ENCODE results near the gene ZNF488. TPM values are rescaled to one million over a fixed set of nuclear protein-coding genes. Genes with fewer than 3 reads are reported as not detected.
"Not testable (repeated sequence)": the region's sequence is repeated elsewhere in the genome, so short reads cannot be mapped to it uniquely, and the experiment has no call there.

ZNF488 gene, protein sequence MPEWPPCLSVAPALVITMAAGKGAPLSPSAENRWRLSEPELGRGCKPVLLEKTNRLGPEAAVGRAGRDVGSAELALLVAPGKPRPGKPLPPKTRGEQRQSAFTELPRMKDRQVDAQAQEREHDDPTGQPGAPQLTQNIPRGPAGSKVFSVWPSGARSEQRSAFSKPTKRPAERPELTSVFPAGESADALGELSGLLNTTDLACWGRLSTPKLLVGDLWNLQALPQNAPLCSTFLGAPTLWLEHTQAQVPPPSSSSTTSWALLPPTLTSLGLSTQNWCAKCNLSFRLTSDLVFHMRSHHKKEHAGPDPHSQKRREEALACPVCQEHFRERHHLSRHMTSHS
- total RNA-seq: not detected

DNA sequence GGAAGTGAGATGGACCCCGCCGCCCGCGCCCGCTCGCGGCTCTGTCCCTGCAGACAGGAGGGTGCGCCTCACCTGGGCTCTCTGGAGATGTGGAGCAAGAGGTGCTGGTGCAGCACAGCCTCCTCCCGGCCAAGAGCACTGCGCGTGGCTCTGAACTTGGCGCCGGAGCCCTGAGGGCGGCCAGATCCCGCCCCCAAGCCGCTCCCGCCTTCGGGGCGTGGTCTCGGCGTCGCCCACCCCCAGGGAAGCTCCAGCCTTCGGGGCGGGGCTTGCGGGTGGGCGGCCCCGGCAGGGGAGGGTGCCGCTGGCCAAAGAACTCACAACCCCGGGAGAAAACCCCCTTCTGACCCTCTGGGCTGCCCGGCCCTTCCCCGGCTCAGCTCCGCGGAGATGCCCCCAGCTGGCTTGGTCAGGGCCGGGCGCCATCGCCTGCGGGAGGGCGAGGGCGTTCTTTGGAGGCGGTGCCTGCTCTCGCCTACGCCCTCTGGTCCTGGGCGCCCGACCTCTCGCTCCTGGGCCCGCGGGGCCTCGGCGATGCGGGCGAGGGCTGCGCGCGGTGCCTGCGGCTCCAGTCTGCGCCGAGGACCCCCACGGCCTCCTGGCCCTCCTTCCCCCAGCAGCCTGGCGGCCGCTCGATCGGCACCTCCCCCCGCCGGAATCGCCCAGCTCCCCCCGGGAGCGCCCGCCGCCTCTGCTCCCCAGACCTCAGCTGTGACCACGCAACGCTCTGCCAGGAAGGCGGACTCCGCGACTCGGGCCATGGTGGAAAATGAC, at the start of gene ZNF488:
Gene ZNF488, minus strand, starts transcription at position 146 of the 774 bp plus-strand sequence. CDS start 15,464 bp downstream, outside the sequence.
- no peaks in the 10 kb centered on the region for H3K36me3 Mint-ChIP-seq (ENCODE audit: low read depth)
- no peak within 1 kb of the TSS for H3K27ac Mint-ChIP-seq
- peaks cover 6% of the 10 kb centered on the region for H3K9me3 Mint-ChIP-seq (ENCODE audit: insufficient read depth)
- peak within 1 kb of the TSS; percentile 84 for H3K4me3 Mint-ChIP-seq
- ChIA-PET POLR2A (no interaction called here), CTCF (interaction anchor here (1.2 kb wide), 1 partner anchor 44 kb away, joined by 3 read pairs; no protein-coding TSS in a partner anchor)
- ATAC-seq (peak; percentile 97), DNase-seq (peak; percentile 71)
- peaks cover 40% of the 10 kb centered on the region for H3K27me3 Mint-ChIP-seq (ENCODE audit: low read depth)
- peaks cover 32% of the 10 kb centered on the region for H3K4me1 Mint-ChIP-seq (ENCODE audit: low read depth)

DNA sequence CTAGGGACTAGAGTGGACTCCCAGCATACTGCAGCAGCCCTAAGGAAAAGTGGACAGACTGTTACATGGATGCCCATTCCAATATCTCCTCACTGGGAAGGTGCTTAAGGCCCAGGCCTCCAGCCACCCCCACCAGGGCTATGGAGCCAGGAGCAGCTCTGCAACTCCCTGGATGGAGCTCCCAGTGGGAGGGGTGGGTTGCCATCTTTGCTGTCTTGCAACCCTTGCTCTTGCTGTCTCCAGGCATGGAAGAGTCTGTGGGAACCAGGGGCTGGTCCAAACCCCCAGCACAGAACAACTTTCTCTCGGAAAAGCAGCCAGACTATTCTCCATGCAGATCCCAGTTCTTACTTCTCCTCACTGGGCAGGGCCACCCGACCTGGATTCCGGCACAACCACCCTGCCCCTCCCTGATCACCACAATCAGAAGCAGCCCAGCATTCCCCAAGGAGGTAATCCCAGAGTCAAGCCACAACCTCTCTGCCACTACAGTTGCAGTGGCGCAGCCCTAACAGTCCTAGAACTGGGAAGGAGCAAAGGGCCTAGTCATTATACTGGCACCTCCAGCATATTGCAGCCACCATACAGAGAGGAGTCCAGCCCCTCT, 41.8 kb upstream of the ZNF488 start:
- no peaks in the 10 kb centered on the region for H3K9me3 Mint-ChIP-seq (ENCODE audit: insufficient read depth)
- H3K4me1 Mint-ChIP-seq (ENCODE audit: low read depth): no peaks in the 10 kb centered on the region
- H3K27ac Mint-ChIP-seq: no peak overlapping the region
- POLR2A ChIA-PET: no interaction called here
- H3K4me3 Mint-ChIP-seq: no peak overlapping the region
- CTCF ChIA-PET: no interaction called here
- no peak for ATAC-seq
- no peaks in the 10 kb centered on the region for H3K36me3 Mint-ChIP-seq (ENCODE audit: low read depth)
- peaks cover 19% of the 10 kb centered on the region for H3K27me3 Mint-ChIP-seq (ENCODE audit: low read depth)
- no peak for DNase-seq

DNA sequence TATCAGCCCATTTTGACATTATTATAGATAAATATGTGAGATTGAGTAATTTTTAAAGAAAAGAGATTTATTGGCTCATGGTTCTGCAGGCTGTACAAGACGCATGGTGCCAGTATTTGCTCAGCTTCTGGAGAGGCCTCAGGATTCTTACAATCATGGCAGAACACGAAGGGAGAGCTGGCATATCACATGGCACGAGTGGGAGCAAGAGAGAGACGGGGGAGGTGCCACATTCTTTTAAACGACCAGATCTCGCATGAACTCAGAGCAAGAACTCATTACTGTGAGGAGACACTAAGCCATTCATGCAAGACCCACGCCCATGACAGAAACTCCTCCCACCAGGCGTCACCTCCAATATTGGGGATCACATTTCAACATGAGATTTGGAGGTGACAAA, 40.1 kb upstream of the ZNF488 start:
- DNase-seq: no peak
- Mint-ChIP-seq H3K4me3 (no peak overlapping the region), H3K4me1 (ENCODE audit: low read depth) (no peaks in the 10 kb centered on the region)

DNA sequence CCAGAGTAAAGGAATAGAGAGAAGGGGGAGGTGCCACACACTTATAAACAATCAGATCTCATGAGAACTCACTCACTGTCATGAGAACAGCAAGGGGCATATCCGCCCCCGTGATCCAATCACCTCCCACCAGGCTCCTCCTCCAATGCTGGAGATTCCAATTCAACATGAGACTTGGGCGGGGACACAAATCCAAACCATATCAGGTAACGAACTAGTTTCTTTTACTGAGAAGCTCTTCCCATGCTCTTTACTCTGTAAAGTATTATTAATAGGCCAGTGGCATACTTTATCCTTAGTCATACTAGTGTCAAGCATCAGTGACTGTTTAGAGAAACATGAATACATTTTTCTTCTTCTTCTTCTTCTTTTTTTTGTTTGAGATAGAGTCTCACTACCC, 39.4 kb upstream of the ZNF488 start:
- Mint-ChIP-seq H3K36me3 (ENCODE audit: low read depth) (no peaks in the 10 kb centered on the region), H3K9me3 (ENCODE audit: insufficient read depth) (no peaks in the 10 kb centered on the region), H3K4me1 (ENCODE audit: low read depth) (no peaks in the 10 kb centered on the region), H3K4me3 (no peak overlapping the region), H3K27ac (no peak overlapping the region), H3K27me3 (ENCODE audit: low read depth) (peaks cover 6% of the 10 kb centered on the region)
- ChIA-PET CTCF (no interaction called here), POLR2A (no interaction called here)
- DNase-seq: no peak
- ATAC-seq: no peak

More for the DNA sequence above, 40.1 kb upstream of the ZNF488 start:
- ATAC-seq: no peak
- Mint-ChIP-seq H3K36me3 (ENCODE audit: low read depth) (no peaks in the 10 kb centered on the region), H3K27ac (no peak overlapping the region), H3K27me3 (ENCODE audit: low read depth) (peaks cover 12% of the 10 kb centered on the region), H3K9me3 (ENCODE audit: insufficient read depth) (no peaks in the 10 kb centered on the region)
- ChIA-PET CTCF (no interaction called here), POLR2A (no interaction called here)

DNA sequence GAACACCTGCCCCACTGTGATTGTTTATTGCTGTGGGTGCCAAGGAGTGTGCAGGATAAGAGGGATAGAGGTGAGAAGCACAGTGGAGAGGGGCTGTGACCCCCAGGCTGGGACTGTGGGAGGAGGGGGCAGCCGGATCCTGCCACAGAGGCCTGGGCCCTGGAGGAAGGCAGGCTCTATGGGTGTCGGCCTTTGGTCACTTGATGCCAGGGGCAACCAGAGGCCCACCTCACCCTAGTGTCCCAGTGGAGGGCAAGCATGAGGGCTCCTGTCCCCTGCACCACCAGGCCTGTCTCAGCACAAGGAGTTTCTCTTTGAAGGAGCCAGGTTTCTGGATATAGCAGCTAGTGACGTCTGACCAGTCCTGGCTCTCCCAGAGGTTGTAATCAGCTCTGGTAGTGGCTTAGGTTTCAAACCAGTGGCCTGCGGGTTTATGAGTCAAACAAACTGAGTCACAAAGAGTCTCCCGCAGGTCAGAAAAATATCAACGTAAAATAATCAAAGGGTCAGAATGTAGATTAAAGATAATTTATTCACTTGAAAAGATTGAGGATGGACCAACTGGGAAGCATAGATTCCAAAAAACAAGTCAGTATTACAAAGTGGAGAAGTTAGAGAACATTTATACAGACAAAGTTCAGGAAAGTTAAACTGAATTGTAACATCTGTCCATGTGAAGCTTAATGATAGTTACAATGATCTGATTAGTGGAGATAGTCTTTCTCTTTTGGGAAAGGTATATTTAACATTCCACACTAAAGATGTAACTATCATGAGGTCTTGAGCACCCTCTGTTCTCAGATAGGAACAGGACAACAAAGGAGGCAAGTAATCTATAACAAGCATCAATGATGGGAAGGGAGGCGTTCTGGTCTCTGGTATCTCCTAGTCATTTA, 37.2 kb upstream of the ZNF488 start:
- no peak overlapping the region for H3K27ac Mint-ChIP-seq
- no peak for ATAC-seq

DNA sequence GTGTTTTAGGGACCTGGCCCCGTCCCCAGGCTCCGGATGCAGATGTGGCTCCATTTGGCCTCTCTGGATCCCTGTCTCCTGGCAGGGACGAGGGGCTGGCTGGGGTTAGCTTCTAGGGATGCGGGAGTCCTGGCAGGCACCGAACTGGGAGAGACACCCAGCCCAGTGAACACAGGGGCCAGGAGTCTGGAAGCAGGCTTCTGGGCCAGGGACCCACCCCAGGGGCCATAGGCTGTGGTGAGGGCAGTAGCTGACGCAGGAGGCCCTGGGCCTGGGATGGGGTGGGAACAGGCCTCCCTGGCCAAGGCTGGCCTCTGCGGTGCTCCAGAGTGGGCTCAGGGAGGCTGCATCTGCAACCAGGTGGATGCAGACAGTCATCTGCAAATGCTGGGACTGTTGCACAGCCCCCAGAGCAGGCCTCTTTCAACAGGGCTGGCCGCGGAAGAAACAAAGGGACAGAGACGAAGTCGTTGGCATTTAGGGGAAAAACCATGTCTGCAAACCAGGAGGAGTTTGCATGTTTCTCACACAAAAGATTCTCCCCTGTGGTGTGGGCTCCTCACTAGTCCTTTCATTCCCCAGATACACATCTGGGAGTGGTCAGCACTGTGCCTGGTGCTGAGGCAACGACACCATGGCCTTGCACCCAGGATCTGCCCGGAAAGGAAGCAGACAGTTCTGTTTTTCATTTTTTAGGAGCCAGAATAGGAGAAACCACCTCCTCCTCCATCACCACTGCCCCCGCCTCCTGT, 36.4 kb upstream of the ZNF488 start:
- no peaks in the 10 kb centered on the region for H3K4me1 Mint-ChIP-seq (ENCODE audit: low read depth)
- H3K4me3 Mint-ChIP-seq: no peak overlapping the region
- H3K9me3 Mint-ChIP-seq (ENCODE audit: insufficient read depth): no peaks in the 10 kb centered on the region
- ChIA-PET CTCF (no interaction called here), POLR2A (no interaction called here)
- no peak overlapping the region for H3K27ac Mint-ChIP-seq
- ATAC-seq (no peak), DNase-seq (no peak)
- no peaks in the 10 kb centered on the region for H3K36me3 Mint-ChIP-seq (ENCODE audit: low read depth)
- H3K27me3 Mint-ChIP-seq (ENCODE audit: low read depth): peaks cover 2% of the 10 kb centered on the region

More for the DNA sequence above, 37.2 kb upstream of the ZNF488 start:
- DNase-seq: no peak
- no peaks in the 10 kb centered on the region for H3K36me3 Mint-ChIP-seq (ENCODE audit: low read depth)
- no peaks in the 10 kb centered on the region for H3K9me3 Mint-ChIP-seq (ENCODE audit: insufficient read depth)
- peaks cover 2% of the 10 kb centered on the region for H3K27me3 Mint-ChIP-seq (ENCODE audit: low read depth)
- POLR2A ChIA-PET: no interaction called here
- no peak overlapping the region for H3K4me3 Mint-ChIP-seq
- no peaks in the 10 kb centered on the region for H3K4me1 Mint-ChIP-seq (ENCODE audit: low read depth)
- CTCF ChIA-PET: no interaction called here

DNA sequence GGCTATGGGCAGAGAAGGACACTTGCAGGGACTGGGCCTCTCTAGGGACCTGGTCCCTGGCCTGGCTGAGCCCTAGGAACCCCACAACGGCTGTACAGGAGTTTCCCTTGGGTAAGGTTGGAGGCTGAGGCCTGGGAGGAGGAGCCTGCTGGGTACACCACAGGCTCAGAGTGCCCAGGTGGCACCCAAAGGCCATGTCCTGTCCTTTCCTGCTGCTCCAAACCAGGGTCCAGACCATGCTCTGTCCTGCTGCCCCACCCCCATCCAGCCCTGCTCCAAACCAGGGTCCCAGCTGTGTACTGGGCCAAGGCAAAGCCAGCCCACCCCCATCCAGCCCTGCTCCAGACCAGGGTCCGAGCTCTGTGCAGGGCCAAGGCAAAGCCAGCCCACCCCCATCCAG, 35.3 kb upstream of the ZNF488 start:
- Mint-ChIP-seq H3K27ac (no peak overlapping the region), H3K27me3 (ENCODE audit: low read depth) (peaks cover 2% of the 10 kb centered on the region)

DNA sequence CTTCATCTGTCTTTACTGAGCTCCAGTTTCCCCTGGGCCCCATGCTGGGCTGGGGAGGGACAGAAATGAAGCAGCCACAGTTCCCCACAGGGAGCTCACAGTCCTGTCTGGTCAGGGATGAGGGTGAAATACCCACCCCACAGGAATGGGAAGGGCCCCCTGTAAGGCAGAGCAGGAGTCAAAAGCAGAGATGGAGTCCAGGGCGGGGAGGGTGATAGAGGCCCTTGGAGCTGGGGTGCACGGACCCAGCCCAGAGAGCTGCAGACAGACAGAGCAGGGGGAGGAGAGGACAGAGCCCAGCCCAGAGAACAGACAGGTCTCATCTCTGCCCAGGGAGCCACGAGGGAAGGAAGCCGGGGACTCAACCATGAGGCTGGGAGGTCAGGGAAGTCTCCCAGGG, 34.9 kb upstream of the ZNF488 start:
- H3K27me3 Mint-ChIP-seq (ENCODE audit: low read depth): no peaks in the 10 kb centered on the region
- no peak for ATAC-seq

More for the DNA sequence above, 35.3 kb upstream of the ZNF488 start:
- Mint-ChIP-seq H3K36me3 (ENCODE audit: low read depth) (no peaks in the 10 kb centered on the region), H3K4me1 (ENCODE audit: low read depth) (no peaks in the 10 kb centered on the region), H3K9me3 (ENCODE audit: insufficient read depth) (no peaks in the 10 kb centered on the region), H3K4me3 (no peak overlapping the region)
- ChIA-PET POLR2A (no interaction called here), CTCF (no interaction called here)
- no peak for ATAC-seq
- DNase-seq: no peak

DNA sequence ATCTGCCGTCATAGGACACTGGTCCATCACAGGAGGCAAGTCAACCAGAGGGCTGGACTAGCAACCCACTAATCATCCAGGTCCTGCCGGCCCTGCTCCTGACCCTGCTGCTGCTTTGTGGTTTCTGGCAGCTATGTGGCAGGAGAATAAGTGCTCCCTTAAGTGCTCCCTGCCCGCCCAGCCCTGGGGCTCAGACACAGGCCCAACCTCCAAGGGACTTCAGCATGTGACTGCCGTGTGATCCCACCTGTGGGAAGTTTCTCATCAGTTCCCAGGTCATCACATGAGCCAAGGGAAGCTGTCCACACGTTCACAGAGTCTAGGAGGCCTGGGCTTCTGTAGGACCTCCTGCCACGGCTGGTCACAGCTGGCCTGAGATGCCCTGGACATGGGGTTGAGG, 34.2 kb upstream of the ZNF488 start:
- CTCF ChIA-PET: no interaction called here
- no peaks in the 10 kb centered on the region for H3K4me1 Mint-ChIP-seq (ENCODE audit: low read depth)
- POLR2A ChIA-PET: no interaction called here

More for the DNA sequence above, 34.9 kb upstream of the ZNF488 start:
- no peak overlapping the region for H3K4me3 Mint-ChIP-seq
- no peaks in the 10 kb centered on the region for H3K4me1 Mint-ChIP-seq (ENCODE audit: low read depth)
- POLR2A ChIA-PET: no interaction called here
- CTCF ChIA-PET: no interaction called here
- no peak overlapping the region for H3K27ac Mint-ChIP-seq
- H3K9me3 Mint-ChIP-seq (ENCODE audit: insufficient read depth): no peaks in the 10 kb centered on the region
- H3K36me3 Mint-ChIP-seq (ENCODE audit: low read depth): no peaks in the 10 kb centered on the region
- no peak for DNase-seq

DNA sequence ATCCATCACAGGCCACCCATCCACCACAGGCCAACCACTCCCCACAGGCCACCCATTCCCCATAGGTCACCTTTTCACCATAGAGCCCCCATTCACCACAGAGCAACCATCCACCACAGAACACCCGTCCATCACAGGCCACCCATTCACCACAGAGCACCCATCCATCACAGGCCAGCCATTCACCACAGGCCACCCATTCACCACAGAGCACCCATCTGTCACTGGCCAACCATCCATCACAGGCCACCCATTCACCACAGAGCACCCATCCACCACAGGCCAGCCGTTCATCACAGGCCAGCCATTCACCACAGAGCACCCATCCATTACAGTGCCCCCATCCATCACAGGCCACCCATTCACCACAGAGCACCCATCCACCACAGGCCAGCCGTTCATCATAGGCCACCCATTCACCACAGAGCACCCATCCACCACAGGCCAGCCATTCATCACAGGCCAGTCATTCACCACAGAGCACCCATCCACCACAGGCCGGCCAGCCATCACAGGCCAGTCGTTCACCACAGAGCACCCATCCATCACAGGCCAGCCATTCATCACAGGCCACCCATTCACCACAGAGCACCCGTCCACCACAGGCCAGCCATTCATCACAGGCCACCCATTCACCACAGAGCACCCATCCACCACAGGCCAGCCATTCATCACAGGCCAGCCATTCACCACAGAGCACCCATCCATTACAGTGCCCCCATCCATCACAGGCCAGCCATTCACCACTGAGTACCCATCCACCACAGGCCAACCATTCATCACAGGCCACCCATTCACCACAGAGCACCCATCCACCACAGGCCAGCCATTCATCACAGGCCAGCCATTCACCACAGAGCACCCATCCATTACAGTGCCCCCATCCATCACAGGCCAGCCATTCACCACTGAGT, 32.5 kb upstream of the ZNF488 start:
- CTCF ChIA-PET; H3K9me3 Mint-ChIP-seq (ENCODE audit: insufficient read depth); H3K27ac Mint-ChIP-seq; H3K4me3 Mint-ChIP-seq; H3K36me3 Mint-ChIP-seq (ENCODE audit: low read depth); ATAC-seq; H3K4me1 Mint-ChIP-seq (ENCODE audit: low read depth); POLR2A ChIA-PET; H3K27me3 Mint-ChIP-seq (ENCODE audit: low read depth); DNase-seq: not testable (repeated sequence)

More for the DNA sequence above, 34.2 kb upstream of the ZNF488 start:
- Mint-ChIP-seq H3K9me3 (ENCODE audit: insufficient read depth) (no peaks in the 10 kb centered on the region), H3K27ac (no peak overlapping the region), H3K27me3 (ENCODE audit: low read depth) (no peaks in the 10 kb centered on the region), H3K4me3 (no peak overlapping the region), H3K36me3 (ENCODE audit: low read depth) (no peaks in the 10 kb centered on the region)
- DNase-seq (no peak), ATAC-seq (no peak)

Measured in activated CD8-positive, alpha-beta T cell treated with anti-CD3 and anti-CD28 coated beads, Interleukin-2, amount 10 ng/mL, durations not matched to agents 7 days and 5 days (primary cell).